HG03558 (cell line): ENCODE measurements around the gene RSF1.

Experiments used
- ATAC-seq: cut with Tn5 transposase; IDR thresholded peaks from one replicate; pipeline ENCODE4 v1.9.1; 2021; ENCODE audit warnings: moderate number of reproducible peaks; ENCODE audit not compliant: unreplicated experiment; ENCODE audit errors: extremely low read depth

Gene RSF1

DNA sequence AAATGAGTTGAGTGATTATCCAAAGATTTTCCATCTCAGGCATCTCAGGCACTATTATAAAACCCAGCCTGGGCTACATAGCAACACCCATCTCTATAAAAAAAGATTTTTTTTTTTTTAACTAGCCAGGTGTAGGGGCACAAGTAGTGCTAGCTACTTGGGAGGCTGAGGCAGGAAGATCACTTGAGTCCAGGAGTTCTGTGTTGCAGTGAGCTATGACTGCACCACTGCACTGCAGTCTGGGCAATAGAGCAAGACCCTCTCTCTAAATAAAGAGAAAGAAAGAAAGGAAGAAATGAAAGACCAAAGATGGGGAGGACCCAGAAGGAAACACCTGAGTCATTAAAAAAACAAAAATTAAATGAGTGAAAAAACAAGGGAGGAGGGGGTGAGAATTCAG lies 14.1 kb downstream of the RSF1 start:
- no peak for ATAC-seq

- no peak for ATAC-seq
Observed at GRCh38 chr11:77801477-77801876, 19.0 kb downstream of the RSF1 start.

DNA sequence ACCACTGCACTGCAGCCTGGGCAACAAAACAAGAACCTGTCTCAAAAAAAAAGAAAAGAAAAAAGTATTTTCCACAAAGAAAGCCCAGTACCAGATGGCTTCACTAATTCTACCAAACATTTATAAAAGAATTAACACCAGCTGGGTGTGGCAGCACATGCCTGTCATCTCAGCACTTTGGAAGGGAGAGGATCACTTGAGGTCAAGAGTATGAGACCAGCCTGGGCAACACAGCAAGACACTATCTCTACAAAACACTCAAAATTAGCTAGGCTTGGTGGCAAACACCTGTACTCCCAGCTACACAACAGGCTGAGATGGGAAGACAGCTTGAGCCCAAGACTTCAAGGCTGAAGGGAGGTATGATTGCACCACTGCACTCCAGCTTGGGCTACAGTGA lies 20.1 kb downstream of the RSF1 start:
- ATAC-seq = no peak

DNA sequence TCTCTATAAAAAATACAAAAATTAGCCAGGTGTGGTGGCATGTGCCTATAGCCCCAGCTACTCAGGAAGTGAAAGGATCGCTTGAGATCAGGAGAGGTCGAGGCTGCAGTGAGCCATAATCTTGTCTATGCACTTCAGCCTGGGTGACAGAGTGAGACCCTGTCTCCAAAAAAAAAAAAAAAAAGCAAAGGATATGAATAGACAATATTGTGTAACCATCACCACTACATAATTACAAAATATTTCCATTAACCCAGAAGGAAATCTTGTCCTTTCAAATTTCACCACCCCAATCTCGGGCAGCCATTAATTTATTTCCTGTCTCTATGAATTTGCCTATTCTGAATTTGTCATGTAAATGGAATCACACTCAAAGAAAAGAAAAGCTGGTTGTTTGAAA lies 21.2 kb downstream of the RSF1 start:
- no peak for ATAC-seq

- ATAC-seq = no peak
Observed at GRCh38 chr11:77793972-77794371, 26.6 kb downstream of the RSF1 start.

- no peak for ATAC-seq
Observed at GRCh38 chr11:77791301-77791700, 29.2 kb downstream of the RSF1 start.

DNA sequence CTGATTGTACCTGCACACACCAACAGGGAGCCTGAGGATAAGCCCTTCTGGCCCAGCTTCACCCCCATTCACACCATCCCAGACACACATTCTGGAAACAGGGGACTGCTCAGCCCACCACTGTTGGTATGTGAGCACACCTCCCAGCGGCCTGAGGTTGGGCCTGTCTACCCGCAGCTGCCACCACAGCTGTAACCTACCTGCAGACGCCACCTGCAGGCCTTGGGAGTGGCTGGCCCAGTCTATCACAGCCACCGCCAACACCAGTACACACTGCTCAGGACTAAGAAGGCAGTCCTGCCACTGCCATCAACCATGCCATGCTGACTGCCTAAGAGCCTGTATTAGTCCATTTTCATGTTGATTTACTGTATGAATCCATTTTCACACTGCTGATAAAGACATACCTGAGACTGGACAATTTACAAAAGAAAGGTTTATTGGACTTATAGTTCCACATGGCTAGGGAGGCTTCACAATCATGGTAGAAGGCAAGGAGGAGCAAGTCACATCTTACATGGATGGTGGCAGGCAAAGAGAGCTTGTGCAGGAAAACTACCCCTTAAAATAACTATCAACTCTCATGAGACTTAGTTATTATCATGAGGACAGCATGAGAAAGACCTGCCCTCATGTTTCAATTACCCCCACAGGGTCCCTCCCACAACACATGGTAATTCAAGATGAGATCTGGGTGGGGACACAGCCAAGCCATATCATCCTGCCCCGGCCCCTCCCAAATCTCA lies 30.6 kb downstream of the RSF1 start:
- no peak for ATAC-seq

- ATAC-seq = no peak
Observed at GRCh38 chr11:77789061-77789730, 31.3 kb downstream of the RSF1 start.

DNA sequence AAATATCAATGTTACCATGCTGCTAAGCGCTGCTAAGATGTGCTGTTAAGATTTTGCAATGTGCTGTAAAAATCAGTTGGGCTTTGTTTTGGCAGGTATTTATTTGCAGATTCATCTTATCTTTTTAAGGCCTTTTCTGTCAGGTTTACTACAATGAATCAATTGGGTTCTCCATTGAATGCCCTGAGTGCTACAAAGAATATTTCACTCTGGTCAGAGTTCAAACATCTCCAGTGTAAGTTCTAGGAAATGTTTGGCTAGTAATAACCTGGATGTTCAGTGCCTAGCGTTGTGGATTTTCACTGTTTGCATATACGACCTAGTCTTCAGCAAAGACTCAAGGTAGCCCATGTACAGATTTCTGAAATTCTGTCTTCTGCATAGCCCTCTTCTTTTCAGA lies 36.0 kb downstream of the RSF1 start:
- no peak for ATAC-seq

- no peak for ATAC-seq
Observed at GRCh38 chr11:77783025-77783424, 37.5 kb downstream of the RSF1 start.

DNA sequence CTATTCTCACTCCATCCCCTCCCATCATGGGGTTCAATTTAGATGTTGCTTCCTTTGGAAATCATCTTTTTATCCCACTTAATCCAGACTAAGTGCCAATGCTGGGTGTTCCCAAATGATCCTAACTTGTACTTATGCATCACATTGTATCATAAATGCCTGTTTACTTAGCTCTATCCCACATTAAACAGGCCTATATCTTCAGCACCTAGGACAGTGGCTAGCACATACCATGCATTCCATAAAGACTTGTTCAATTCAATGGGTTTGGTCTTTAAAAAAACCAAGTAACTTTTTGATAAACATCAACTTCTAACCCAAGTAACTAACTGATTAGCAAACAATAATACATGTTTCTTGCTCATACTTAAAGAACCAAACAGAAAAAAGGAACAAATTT lies 40.6 kb downstream of the RSF1 start:
- no peak for ATAC-seq

- no peak for ATAC-seq
Observed at GRCh38 chr11:77778549-77778948, 42.0 kb downstream of the RSF1 start.

GRCh38 chr11:77778118-77778517 lies 42.4 kb downstream of the RSF1 start:
- no peak for ATAC-seq

GRCh38 chr11:77776455-77776854 lies 44.1 kb downstream of the RSF1 start:
- ATAC-seq = no peak

DNA sequence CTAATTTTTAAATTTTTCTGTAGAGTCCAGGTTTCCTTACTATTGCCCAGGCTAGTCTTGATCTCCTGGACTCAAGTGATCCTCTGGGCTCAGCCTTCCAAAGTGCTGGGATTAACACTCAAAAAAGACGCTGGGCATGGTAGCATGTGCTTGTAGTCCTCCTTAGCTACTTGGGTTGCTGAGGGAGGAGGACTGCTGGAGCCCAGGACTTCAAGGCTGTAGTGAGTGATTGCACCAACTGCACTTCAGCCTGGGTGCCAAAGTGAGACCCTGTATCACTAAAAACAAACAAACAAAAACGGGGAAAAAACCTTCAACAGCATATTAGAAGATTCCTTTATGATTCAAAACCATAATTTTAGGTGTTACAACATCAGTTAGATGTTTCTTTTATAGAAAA lies 44.6 kb downstream of the RSF1 start:
- no peak for ATAC-seq

DNA sequence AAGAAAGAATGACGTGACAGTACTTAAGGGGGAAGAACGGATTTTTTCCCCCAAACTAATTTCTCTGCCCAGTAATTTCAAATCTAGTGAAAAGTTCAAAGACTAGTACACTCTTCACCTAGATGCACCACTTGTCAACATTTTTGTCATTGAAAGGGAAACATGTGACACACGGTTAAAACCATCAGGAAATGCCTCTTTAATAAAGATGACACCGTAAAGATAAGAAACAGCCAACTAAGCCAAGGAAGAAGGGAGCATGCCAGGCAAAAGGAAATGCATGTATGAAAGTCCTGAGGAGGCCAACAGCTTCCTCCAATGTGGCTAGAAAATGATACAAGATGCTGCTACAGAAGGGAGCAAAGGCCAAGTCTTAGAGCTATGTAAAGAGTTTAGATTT lies 49.4 kb downstream of the RSF1 start:
- no peak for ATAC-seq

- ATAC-seq = no peak
Observed at GRCh38 chr11:77770629-77771028, 49.9 kb downstream of the RSF1 start.

GRCh38 chr11:77762426-77762825 lies 58.1 kb downstream of the RSF1 start:
- no peak for ATAC-seq

GRCh38 chr11:77761491-77761890 lies 59.0 kb downstream of the RSF1 start:
- ATAC-seq = no peak

DNA sequence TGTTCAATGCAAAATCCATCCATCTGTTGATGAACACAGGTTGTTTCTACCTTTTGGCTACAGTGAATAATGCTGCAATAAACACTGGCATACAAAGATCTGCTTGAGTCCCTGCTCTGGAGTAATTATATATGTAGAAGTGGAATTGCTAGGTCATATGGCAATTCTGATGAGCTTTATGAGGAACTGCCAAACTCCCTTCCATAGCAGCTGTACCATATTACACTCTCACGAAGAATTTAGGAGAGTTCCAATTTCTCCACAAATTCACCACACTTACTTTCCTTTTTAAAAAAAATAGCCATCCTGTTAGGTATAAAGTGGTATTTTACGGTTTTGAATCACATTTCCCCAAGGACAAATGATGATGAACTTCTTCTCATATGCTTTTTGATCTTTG lies 62.2 kb downstream of the RSF1 start:
- ATAC-seq = no peak

- no peak for ATAC-seq
Observed at GRCh38 chr11:77753230-77753629, 67.3 kb downstream of the RSF1 start.

DNA sequence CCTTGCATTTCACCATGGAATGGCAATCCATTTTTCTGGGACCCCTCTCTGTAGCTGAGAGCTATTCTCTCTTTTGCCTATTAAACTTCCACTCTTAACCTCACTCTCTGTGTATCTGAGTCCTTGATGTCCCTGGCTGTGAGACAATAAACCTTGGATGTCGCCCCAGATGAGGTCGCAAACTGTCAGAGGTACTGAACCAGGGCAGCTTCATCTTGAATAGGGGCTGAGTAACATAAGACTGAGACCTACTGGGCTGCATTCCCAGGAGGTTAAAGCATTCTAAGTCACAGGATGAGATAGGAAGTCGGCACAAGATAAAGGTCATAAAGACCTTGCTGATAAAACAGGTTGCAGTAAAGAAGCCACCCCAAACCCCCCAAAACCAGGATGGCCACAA lies 68.0 kb downstream of the RSF1 start:
- ATAC-seq = no peak
